Measurements from ENCODE around the gene MTCL1. TPM values are rescaled to one million over a fixed set of nuclear protein-coding genes. Genes with fewer than 3 reads are reported as not detected.

MTCL1 gene
- polyA plus RNA-seq, 3 donors = not detected

GRCh38 chr18:8800876-8801262 lies 95.5 kb downstream of the MTCL1 start:
- H3K4me3 ChIP-seq (replicated peaks in 1 of 3; ENCODE audit: low read depth in 2 of 3, low read length in 3 of 3) = no peak overlapping the region
- H3K4me1 Mint-ChIP-seq = peaks cover 6% of the 10 kb centered on the region
- no peak overlapping the region for H2AFZ ChIP-seq (ENCODE audit: insufficient read depth, low read depth, low read length, poor library complexity, severe bottlenecking)
- H3K27ac Mint-ChIP-seq = no peak overlapping the region
- H3K9me3 ChIP-seq (replicated peaks in 1 of 2; ENCODE audit: control insufficient read depth in 1 of 2, insufficient read depth in 1 of 2, low read length in 2 of 2) = no peaks in the 10 kb centered on the region
- H3K4me2 ChIP-seq (replicated peaks; ENCODE audit: extremely low read depth, low read length, poor library complexity, severe bottlenecking) = no peak overlapping the region
- no peak overlapping the region for H3K27ac ChIP-seq (ENCODE audit: low read depth in 1 of 2, low read length in 2 of 2)
- H3K9me3 Mint-ChIP-seq = no peaks in the 10 kb centered on the region
- H3K27me3 Mint-ChIP-seq (ENCODE audit: low read depth in 3 of 3) = peaks cover 2 to 6% (median 6%) of the 10 kb centered on the region in 3 donors
- no peaks in the 10 kb centered on the region for H3K79me2 ChIP-seq (ENCODE audit: insufficient read depth, low read length)
- no peak for TF ChIP-seq CTCF (IDR thresholded peaks at IDR 0.05)
- no peaks in the 10 kb centered on the region for H3K4me1 ChIP-seq (ENCODE audit: control insufficient read depth in 1 of 2, insufficient read depth in 2 of 2, low read length in 2 of 2)
- intact Hi-C loops (cut with micrococcal nuclease) = no loop called here
- H3K36me3 ChIP-seq (replicated peaks in 1 of 2; ENCODE audit: control insufficient read depth in 1 of 2, insufficient read depth in 2 of 2, low read length in 2 of 2) = no peaks in the 10 kb centered on the region
- H3K9ac ChIP-seq (ENCODE audit: insufficient read depth, low read length, poor library complexity, severe bottlenecking) = no peak overlapping the region
- no peak overlapping the region for H3K4me3 Mint-ChIP-seq
- no peaks in the 10 kb centered on the region for H3K27me3 ChIP-seq (ENCODE audit: control insufficient read depth in 2 of 2, insufficient read depth in 2 of 2, low read length in 2 of 2)
- 97% methylated on average over 4 of the region's 4 CpGs for WGBS (ENCODE audit: insufficient coverage)
- H3K36me3 Mint-ChIP-seq = no peaks in the 10 kb centered on the region
- no peaks in the 10 kb centered on the region for H4K20me1 ChIP-seq (ENCODE audit: insufficient read depth, low read length)
- no peak for DNase-seq

- no peak for TF ChIP-seq CTCF (IDR thresholded peaks at IDR 0.05)
- Histone ChIP-seq H3K9ac (ENCODE audit: insufficient read depth, low read length, poor library complexity, severe bottlenecking) (no peak overlapping the region), H3K4me2 (replicated peaks; ENCODE audit: extremely low read depth, low read length, poor library complexity, severe bottlenecking) (no peak overlapping the region), H3K36me3 (replicated peaks in 1 of 2; ENCODE audit: control insufficient read depth in 1 of 2, insufficient read depth in 2 of 2, low read length in 2 of 2) (no peaks in the 10 kb centered on the region), H3K27ac (ENCODE audit: low read depth in 1 of 2, low read length in 2 of 2) (no peak overlapping the region), H3K79me2 (ENCODE audit: insufficient read depth, low read length) (no peaks in the 10 kb centered on the region), H3K4me1 (ENCODE audit: control insufficient read depth in 1 of 2, insufficient read depth in 2 of 2, low read length in 2 of 2) (no peaks in the 10 kb centered on the region), H3K9me3 (replicated peaks in 1 of 2; ENCODE audit: control insufficient read depth in 1 of 2, insufficient read depth in 1 of 2, low read length in 2 of 2) (no peaks in the 10 kb centered on the region), H2AFZ (ENCODE audit: insufficient read depth, low read depth, low read length, poor library complexity, severe bottlenecking) (no peak overlapping the region), H3K27me3 (ENCODE audit: control insufficient read depth in 2 of 2, insufficient read depth in 2 of 2, low read length in 2 of 2) (no peaks in the 10 kb centered on the region), H3K4me3 (replicated peaks in 1 of 3; ENCODE audit: low read depth in 2 of 3, low read length in 3 of 3) (no peak overlapping the region), H4K20me1 (ENCODE audit: insufficient read depth, low read length) (no peaks in the 10 kb centered on the region)
- H3K4me3 Mint-ChIP-seq = no peak overlapping the region
- intact Hi-C loops (cut with micrococcal nuclease) = no loop called here
- no peak overlapping the region for H3K27ac Mint-ChIP-seq
- no peak for DNase-seq
- H3K27me3 Mint-ChIP-seq (ENCODE audit: low read depth in 3 of 3) = peaks cover under 1 to 2% (median 1%) of the 10 kb centered on the region in 3 donors
- WGBS (ENCODE audit: insufficient coverage) = 92% methylated on average over 4 of the region's 9 CpGs
- H3K4me1 Mint-ChIP-seq = peaks cover under 1% of the 10 kb centered on the region
- no peaks in the 10 kb centered on the region for H3K9me3 Mint-ChIP-seq
- no peaks in the 10 kb centered on the region for H3K36me3 Mint-ChIP-seq
Measured at GRCh38 chr18:8801263-8801901, 96.0 kb downstream of the MTCL1 start.
